Body of pancreas (tissue), 4 donors: ENCODE data around the gene PPP5C. TPM values are rescaled to one million over a fixed set of nuclear protein-coding genes. Genes with fewer than 3 reads are reported as not detected.
"Not testable (repeated sequence)": the region's sequence is repeated elsewhere in the genome, so short reads cannot be mapped to it uniquely, and the experiment has no call there.

Experiments
- ATAC-seq: fragments of 150-250 bp; one replicate; pipeline ENCODE4 v1.9.1; 2016
- DNase-seq, 4 donors: peaks; one replicate each; pipeline ENCODE4 v3.0.0-alpha.2; 2019
- H3K27ac ChIP-seq, 4 donors: fragments of 200-600 bp; sonication (generic); 1 replicate in 3 of 4; 2 replicates in 1 of 4; pipeline versions ENCODE4 v1.5.1 to v1.6.1; 2016 to 2019; ENCODE audit warnings: mild to moderate bottlenecking in 1 of 4, mixed read lengths in 1 of 4, moderate library complexity in 1 of 4
- H3K27me3 ChIP-seq, 2 donors: fragments of 200-600 bp; sonication (generic); one replicate each; pipeline ENCODE4 v1.6.0; 2016; ENCODE audit warnings: mild to moderate bottlenecking in 1 of 2
- H3K36me3 ChIP-seq, 2 donors: fragments of 200-600 bp; sonication (generic); replicated peaks in 1 of 2; 2 replicates each; pipeline ENCODE4 v1.5.1; 2016; ENCODE audit warnings: low read depth in 2 of 2; ENCODE audit not compliant: insufficient read depth in 1 of 2
- H3K4me1 ChIP-seq: fragments of 200-600 bp; sonication (generic); one replicate; pipeline ENCODE4 v1.6.0; 2016
- H3K4me3 ChIP-seq, 2 donors: fragments of 200-600 bp; sonication (generic); 1 replicate in 1 of 2; 2 replicates in 1 of 2; pipeline ENCODE4 v1.5.1; 2016 to 2019
- H3K9me3 ChIP-seq, 3 donors: fragments of 200-600 bp; sonication (generic); 1 replicate in 2 of 3; 2 replicates in 1 of 3; pipeline ENCODE4 v1.5.1; 2016
- POLR2A ChIP-seq, 3 donors: fragments of 450-650 bp; IDR thresholded peaks; one replicate each; pipeline ENCODE4 v1.6.1; 2016; ENCODE audit warnings: antibody characterized with exemption in 3 of 3, mild to moderate bottlenecking in 2 of 3
- WGBS, 2 donors: methylation state at CpG; one replicate each; pipeline ENCODE4 v1.1.5; 2017; 5-methylcytosine and 5-hydroxymethylcytosine counted together
- intact Hi-C: fragments of 100-400 bp; cut with DNase I; formaldehyde crosslinking; loops from one replicate; pipeline ENCODE4 v1.15.1; 2023
- total RNA-seq, 2 donors: library from RNA; depleted of rRNA; stranded (reverse); fragments of >200 nt; gene quantifications; one replicate each; pipeline ENCODE4 v1.1.0, GENCODE V29; 2016
- TF ChIP-seq, protein P1 (sequence below), 7 experiments: fragments of 450-650 bp in 4 of 7; fragments of 200-600 bp in 3 of 7; sonication (generic) in 3 of 7; IDR thresholded peaks; one replicate each; pipeline ENCODE4 v1.5.1; 2016 to 2019; ENCODE audit warnings: antibody characterized with exemption in 7 of 7

Gene PPP5C
- total RNA-seq, 2 donors from 2014 or later: 31.1 to 77.5 TPM

DNA sequence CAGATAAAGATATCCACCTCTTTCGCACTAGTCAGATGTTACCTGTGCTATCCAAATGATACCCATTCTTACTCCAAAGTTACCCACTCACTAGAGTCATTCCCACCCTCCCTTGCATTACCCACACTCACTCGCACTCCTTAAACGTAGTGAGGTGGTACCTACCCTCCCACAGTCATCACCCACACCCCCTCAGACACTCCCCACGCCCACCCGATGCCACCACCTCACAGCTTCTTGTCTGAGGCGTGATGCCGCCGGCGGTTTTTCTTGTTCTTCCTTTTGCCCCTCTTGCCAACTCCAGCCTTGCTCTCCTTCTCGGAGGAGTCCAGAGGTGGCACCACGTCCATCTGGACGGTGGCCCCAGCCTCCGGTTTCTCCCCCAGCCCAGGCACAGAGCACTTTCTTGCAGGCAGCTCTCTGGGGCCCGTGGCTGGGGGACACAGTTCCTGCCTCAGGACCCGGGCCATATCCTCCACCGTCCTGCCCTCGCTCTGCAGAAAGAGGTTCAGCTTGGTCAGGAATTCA, 80.7 kb downstream of the PPP5C start:
- TF ChIP-seq, protein P1, sequence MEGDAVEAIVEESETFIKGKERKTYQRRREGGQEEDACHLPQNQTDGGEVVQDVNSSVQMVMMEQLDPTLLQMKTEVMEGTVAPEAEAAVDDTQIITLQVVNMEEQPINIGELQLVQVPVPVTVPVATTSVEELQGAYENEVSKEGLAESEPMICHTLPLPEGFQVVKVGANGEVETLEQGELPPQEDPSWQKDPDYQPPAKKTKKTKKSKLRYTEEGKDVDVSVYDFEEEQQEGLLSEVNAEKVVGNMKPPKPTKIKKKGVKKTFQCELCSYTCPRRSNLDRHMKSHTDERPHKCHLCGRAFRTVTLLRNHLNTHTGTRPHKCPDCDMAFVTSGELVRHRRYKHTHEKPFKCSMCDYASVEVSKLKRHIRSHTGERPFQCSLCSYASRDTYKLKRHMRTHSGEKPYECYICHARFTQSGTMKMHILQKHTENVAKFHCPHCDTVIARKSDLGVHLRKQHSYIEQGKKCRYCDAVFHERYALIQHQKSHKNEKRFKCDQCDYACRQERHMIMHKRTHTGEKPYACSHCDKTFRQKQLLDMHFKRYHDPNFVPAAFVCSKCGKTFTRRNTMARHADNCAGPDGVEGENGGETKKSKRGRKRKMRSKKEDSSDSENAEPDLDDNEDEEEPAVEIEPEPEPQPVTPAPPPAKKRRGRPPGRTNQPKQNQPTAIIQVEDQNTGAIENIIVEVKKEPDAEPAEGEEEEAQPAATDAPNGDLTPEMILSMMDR (IDR thresholded peaks at IDR 0.05): no peak
- TF ChIP-seq POLR2A (IDR thresholded peaks at IDR 0.05): no peak
- intact Hi-C loops: no loop called here
- Histone ChIP-seq H3K36me3 (no peaks in the 10 kb centered on the region), H3K9me3 (no peaks in the 10 kb centered on the region), H3K27me3 (no peaks in the 10 kb centered on the region), H3K4me3 (no peak overlapping the region), H3K4me1 (peaks cover 15% of the 10 kb centered on the region), H3K27ac (no peak overlapping the region)
- no peak for ATAC-seq
- no peak for DNase-seq
- 69 to 75% methylated on average over 17 of the region's 17 CpGs for WGBS, 2 donors

GRCh38 chr19:46428239-46429135, 81.6 kb downstream of the PPP5C start, which contains the start of gene PNMA8C:
Gene PNMA8C, minus strand, starts transcription at chr19:46428936. Its CDS starts 577 bp downstream, at chr19:46428359.
- Histone ChIP-seq H3K27me3 (no peaks in the 10 kb centered on the region), H3K36me3 (no peaks in the 10 kb centered on the region), H3K9me3 (no peaks in the 10 kb centered on the region), H3K4me3 (no peak within 1 kb of the TSS), H3K27ac (no peak within 1 kb of the TSS), H3K4me1 (peaks cover 15% of the 10 kb centered on the region)
- 29 to 31% methylated on average over 11 to 47 of the region's 52 CpGs for WGBS, 2 donors
- ATAC-seq (no peak), DNase-seq (peak; percentile 48 to 71 (median 64))
- no peak for TF ChIP-seq POLR2A (IDR thresholded peaks at IDR 0.05)
- TF ChIP-seq, protein P1 (IDR thresholded peaks at IDR 0.05): no peak
- intact Hi-C loops: no loop called here

GRCh38 chr19:46429999-46430398, 83.1 kb downstream of the PPP5C start:
- no peaks in the 10 kb centered on the region for H3K27me3 ChIP-seq
- no peak for TF ChIP-seq POLR2A (IDR thresholded peaks at IDR 0.05)
- TF ChIP-seq, protein P1 (IDR thresholded peaks at IDR 0.05): no peak
- intact Hi-C loops: no loop called here
- DNase-seq: no peak
- H3K36me3 ChIP-seq: no peaks in the 10 kb centered on the region
- H3K4me1 ChIP-seq: peaks cover 15% of the 10 kb centered on the region
- no peak for ATAC-seq
- H3K4me3 ChIP-seq: no peak overlapping the region
- WGBS, 2 donors: 75 to 76% methylated on average over 4 of the region's 4 CpGs
- no peaks in the 10 kb centered on the region for H3K9me3 ChIP-seq
- H3K27ac ChIP-seq: no peak overlapping the region

DNA sequence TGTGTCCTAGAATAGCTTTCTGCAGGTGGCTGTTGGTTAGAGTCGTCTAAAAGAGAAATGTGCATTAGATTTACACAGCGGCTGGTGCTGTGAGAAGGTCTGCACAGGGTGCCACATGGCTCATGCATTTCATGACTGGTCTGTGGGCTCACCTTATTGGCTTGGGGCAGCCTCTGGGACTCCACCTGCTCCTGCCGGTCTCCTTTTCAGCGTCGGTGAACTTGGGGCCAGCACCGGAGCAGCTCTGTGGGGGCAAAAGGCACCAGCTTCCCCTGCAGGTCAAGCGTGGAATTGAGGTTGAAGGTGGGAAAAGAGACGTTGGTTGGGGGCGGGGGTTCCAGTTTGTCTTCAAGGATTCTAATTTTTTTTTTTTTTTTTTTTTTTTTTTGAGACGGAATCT, 84.9 kb downstream of the PPP5C start:
- intact Hi-C loops: no loop called here
- ATAC-seq: peak; percentile 77
- DNase-seq: peak; percentile 34 to 74 (median 60)
- peaks cover 2% of the 10 kb centered on the region for H3K4me1 ChIP-seq
- no peaks in the 10 kb centered on the region for H3K9me3 ChIP-seq
- H3K27ac ChIP-seq: no peak overlapping the region
- no peaks in the 10 kb centered on the region for H3K36me3 ChIP-seq
- 15 to 17% methylated on average over 9 to 10 of the region's 10 CpGs for WGBS, 2 donors
- TF ChIP-seq, protein P1 (IDR thresholded peaks at IDR 0.05): peak; percentile 18 to 73 (median 29)
- TF ChIP-seq POLR2A (IDR thresholded peaks at IDR 0.05): no peak
- H3K4me3 ChIP-seq: no peak overlapping the region
- no peaks in the 10 kb centered on the region for H3K27me3 ChIP-seq

GRCh38 chr19:46433470-46433869, 86.6 kb downstream of the PPP5C start:
- H3K36me3 ChIP-seq, H3K4me1 ChIP-seq, H3K27me3 ChIP-seq, ATAC-seq, H3K4me3 ChIP-seq, intact Hi-C loops, H3K9me3 ChIP-seq, DNase-seq, H3K27ac ChIP-seq: not testable (repeated sequence)
- WGBS, 2 donors: 59 to 69% methylated on average over 7 of the region's 7 CpGs
